Limb (tissue), 2 donors: ENCODE results near the gene MPO.

Experiments used
- DNase-seq, 2 donors: peaks; one replicate each; pipeline ENCODE4 v3.0.0-alpha.2; 2016; ENCODE audit errors: extremely low spot score in 2 of 2

Gene MPO

GRCh38 chr17:58236394-58236793 is 44.3 kb downstream of the MPO start:
- no peak for DNase-seq

- DNase-seq = no peak
Measured at GRCh38 chr17:58235821-58236220, 44.9 kb downstream of the MPO start.

- DNase-seq = no peak
Measured at GRCh38 chr17:58234512-58234911, 46.2 kb downstream of the MPO start.

DNA sequence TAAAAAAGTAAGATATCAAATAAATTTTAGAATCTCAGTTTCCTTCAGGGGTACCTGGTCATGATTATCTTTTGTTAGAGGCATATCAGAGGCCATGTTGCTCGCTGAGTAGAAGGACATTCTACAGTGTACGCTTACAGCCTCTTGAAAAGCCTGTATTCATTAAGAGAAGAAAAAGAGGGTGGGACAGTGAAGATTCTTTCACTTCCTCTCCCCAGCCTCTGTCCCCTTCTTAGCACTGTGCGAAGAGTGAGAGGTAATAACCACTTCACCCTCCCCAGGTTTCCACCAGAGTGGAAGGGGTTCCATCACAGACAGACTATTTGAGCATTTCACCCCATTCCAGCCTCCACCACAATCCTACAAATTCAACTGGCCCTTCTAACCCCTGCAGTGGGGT is 47.2 kb downstream of the MPO start:
- no peak for DNase-seq

- no peak for DNase-seq
Measured at GRCh38 chr17:58232707-58233156, 48.0 kb downstream of the MPO start.

DNA sequence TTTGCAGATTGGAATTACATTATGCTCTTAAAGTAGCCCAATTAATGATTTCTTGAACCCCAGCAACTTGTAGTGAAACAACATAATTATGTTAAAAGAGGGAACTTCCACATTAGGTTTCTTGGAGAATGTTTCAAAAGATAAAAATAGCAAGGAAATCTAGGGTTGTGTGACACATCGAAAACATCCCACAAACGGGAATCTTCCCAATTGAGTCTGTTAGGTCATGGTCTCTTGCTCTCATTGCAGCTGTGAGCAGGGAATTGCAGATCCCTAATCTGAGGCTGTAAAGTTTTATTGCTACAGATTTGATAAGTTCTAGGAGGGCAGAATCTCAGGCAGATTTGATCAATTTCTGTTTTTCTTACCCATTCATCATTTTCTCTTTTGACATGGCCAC is 49.1 kb downstream of the MPO start:
- no peak for DNase-seq

DNA sequence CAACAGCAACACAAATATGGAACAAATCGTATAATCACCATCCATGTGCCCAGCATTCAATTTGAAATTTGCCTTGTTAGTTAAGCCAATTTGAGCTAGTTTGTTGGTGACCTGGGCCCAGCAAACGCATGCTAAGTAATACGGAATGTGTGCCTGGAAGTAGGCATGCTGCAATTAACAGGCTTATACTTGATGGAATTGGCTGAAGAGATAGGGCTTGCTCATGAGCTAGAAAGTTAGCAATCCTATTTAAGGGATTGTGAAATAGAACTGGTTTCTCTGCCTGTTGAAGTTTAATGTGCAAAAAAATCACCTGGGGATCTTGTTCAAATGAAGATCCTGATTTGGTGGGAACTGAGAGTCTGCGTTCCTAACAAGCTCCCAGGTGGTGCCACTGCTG is 50.9 kb downstream of the MPO start:
- DNase-seq = no peak

DNA sequence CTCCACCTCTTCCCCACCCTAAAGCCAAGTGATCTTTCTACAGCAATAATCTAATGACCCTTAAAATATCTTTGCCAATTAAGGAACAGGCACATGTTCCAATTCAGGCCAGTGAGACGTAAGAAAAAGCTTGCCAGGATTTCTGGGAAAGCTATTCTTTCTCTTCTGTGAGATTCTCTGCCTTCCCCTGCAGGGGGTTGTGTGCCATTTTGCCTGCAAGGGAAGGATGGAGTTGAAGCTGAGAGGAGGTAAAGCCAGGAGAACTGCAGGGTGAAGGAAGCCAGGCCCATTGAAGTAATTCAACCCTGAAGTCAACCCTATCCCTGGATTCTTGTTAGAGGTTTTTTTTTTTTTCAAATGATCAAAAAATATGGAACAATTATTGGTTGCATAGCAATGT is 51.4 kb downstream of the MPO start:
- no peak for DNase-seq

DNA sequence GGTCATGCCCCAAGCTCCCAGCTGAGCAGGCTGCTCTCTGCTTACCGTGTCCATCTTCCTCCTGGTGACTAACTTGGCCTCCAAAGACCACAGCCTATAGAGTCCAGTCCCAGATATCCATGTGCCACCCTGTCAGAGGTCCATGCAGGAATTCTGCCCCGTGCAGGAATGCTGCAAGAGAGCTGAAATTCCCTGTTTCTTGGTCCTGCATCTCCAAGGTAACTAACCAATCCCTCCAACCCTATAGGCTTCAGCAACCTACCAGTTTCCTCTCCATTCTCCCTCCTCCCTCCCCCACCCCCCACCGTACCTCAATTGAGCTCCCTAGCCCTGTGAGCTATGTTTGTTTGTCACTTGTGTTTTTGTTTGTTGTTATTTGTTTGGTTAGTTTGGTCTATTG is 52.1 kb downstream of the MPO start:
- no peak for DNase-seq

GRCh38 chr17:58227733-58228132 is 53.0 kb downstream of the MPO start:
- DNase-seq = no peak

- DNase-seq = no peak
Measured at GRCh38 chr17:58224315-58224714, 56.4 kb downstream of the MPO start.
